GM12874 (cell line): ENCODE results near the gene LIMK2.

Source experiments
- TF ChIP-seq, protein P1 (sequence below): IDR thresholded peaks from 2 replicates; pipeline ENCODE4 v1.5.1; 2011; ENCODE audit warnings: low read depth, mild to moderate bottlenecking, control low read depth, low read length, moderate library complexity; ENCODE audit not compliant: insufficient read depth

LIMK2 gene

DNA sequence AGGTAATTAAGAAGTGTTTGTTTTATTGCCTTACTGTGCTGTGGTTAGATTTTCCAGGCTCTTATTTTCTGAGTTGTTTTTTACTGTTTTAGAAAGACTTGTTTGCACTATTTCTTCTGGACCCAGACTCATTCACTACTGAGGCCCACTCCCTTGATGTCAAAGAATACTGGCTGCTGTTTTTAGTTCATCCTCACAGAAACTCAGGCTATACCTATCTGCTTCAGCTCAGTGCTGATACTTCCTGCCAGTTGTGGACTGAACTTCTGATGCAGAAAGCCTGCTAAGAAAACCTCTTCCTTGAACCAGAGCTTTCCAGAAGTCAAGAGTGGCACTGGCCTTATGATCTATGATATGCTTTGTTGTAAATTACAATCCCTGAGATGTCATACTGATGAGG lies 96.1 kb downstream of the LIMK2 start:
- TF ChIP-seq, protein P1, sequence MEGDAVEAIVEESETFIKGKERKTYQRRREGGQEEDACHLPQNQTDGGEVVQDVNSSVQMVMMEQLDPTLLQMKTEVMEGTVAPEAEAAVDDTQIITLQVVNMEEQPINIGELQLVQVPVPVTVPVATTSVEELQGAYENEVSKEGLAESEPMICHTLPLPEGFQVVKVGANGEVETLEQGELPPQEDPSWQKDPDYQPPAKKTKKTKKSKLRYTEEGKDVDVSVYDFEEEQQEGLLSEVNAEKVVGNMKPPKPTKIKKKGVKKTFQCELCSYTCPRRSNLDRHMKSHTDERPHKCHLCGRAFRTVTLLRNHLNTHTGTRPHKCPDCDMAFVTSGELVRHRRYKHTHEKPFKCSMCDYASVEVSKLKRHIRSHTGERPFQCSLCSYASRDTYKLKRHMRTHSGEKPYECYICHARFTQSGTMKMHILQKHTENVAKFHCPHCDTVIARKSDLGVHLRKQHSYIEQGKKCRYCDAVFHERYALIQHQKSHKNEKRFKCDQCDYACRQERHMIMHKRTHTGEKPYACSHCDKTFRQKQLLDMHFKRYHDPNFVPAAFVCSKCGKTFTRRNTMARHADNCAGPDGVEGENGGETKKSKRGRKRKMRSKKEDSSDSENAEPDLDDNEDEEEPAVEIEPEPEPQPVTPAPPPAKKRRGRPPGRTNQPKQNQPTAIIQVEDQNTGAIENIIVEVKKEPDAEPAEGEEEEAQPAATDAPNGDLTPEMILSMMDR = no peak

GRCh38 chr22:31313366-31314147 lies 101.5 kb downstream of the LIMK2 start:
- TF ChIP-seq, protein P1 = peak; percentile 78

GRCh38 chr22:31321421-31321820 lies 109.3 kb downstream of the LIMK2 start:
- TF ChIP-seq, protein P1 = no peak

- TF ChIP-seq, protein P1 = no peak
These were observed 111.8 kb downstream of the LIMK2 start for GRCh38 chr22:31323578-31324550.

DNA sequence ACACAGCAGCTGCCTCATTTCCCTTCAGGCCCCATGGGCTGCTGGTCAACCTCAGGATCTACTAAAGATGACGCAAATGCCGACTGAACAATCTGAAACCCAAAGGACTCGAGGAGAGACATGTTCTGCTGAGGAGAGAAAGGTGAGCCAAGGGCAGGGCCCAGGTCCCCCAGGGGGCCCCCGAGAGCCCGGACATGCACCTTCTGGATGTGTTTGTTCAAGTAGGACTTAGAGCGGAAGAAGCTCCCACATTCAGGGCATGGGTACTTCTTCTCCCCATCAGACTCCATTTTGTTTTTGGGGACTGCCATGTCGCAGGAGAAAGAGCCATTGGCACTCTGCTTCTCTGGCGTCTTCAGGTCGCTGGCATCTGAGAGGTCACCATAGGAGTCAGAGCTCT lies 114.8 kb downstream of the LIMK2 start:
- TF ChIP-seq, protein P1 = no peak

GRCh38 chr22:31327806-31328543 lies 115.9 kb downstream of the LIMK2 start:
- TF ChIP-seq, protein P1 = no peak
